Measurements from ENCODE around the gene S100A5. TPM values are rescaled to one million over a fixed set of nuclear protein-coding genes. Genes with fewer than 3 reads are reported as not detected.

S100A5 gene
- total and polyA plus RNA-seq, 2 experiments from 2014 or later, result 0.41 TPM; not detected in 1

GRCh38 chr1:153531638-153532037, 9.1 kb downstream of the S100A5 start:
- Histone ChIP-seq H3K9me2 (ENCODE audit: insufficient read depth) (no peaks in the 10 kb centered on the region), H2AFZ (no peak overlapping the region), H4K20me1 (ENCODE audit: insufficient read depth) (no peaks in the 10 kb centered on the region), H3K4me2 (ENCODE audit: unreplicated experiment) (no peak overlapping the region), H3K27me3 (replicated peaks; ENCODE audit: insufficient read depth) (no peaks in the 10 kb centered on the region), H3K27ac (peak overlapping the region; percentile 97; the same call in 1 of the 2 replicates), H3K4me1 (ENCODE audit: insufficient read depth) (peaks cover 21% of the 10 kb centered on the region), H3K4me3 (no peak overlapping the region), H3K79me2 (ENCODE audit: insufficient read depth) (peaks cover 17% of the 10 kb centered on the region), H3F3A (ENCODE audit: insufficient read depth) (peaks cover 47% of the 10 kb centered on the region), H3K9me3 (ENCODE audit: low read depth) (no peaks in the 10 kb centered on the region), H3K9ac (no peak overlapping the region), H3K36me3 (ENCODE audit: low read depth) (no peaks in the 10 kb centered on the region)
- TF ChIP-seq EZH2phosphoT487 (IDR thresholded peaks at IDR 0.05; ENCODE audit: insufficient read depth, low read depth) (no peak), EZH2 (IDR thresholded peaks at IDR 0.05; ENCODE audit: insufficient read depth, poor library complexity, severe bottlenecking) (no peak)
- WGBS, 2 experiments (ENCODE audit: low coverage in 1 of 2, low lambda C conversion rate in 2 of 2, missing lambda C conversion rate in 2 of 2), result 79 to 80% methylated on average over 3 of the region's 3 CpGs
- in situ Hi-C loops (cut with MboI), result no loop called here
- DNase-seq, result no peak

GRCh38 chr1:153527683-153528040, 13.1 kb downstream of the S100A5 start:
- WGBS, 2 experiments (ENCODE audit: low coverage in 1 of 2, low lambda C conversion rate in 2 of 2, missing lambda C conversion rate in 2 of 2), result 72 to 75% methylated on average over 5 of the region's 5 CpGs
- Histone ChIP-seq H4K20me1 (ENCODE audit: insufficient read depth) (no peaks in the 10 kb centered on the region), H3K9me3 (ENCODE audit: low read depth) (no peaks in the 10 kb centered on the region), H3K4me2 (ENCODE audit: unreplicated experiment) (no peak overlapping the region), H3K9ac (no peak overlapping the region), H3K4me3 (no peak overlapping the region), H3K36me3 (ENCODE audit: low read depth) (no peaks in the 10 kb centered on the region), H3K4me1 (ENCODE audit: insufficient read depth) (peaks cover 17% of the 10 kb centered on the region), H3K27me3 (replicated peaks; ENCODE audit: insufficient read depth) (no peaks in the 10 kb centered on the region), H3K79me2 (ENCODE audit: insufficient read depth) (no peaks in the 10 kb centered on the region), H3K9me2 (ENCODE audit: insufficient read depth) (no peaks in the 10 kb centered on the region), H3F3A (ENCODE audit: insufficient read depth) (peaks cover 46% of the 10 kb centered on the region), H3K27ac (no peak overlapping the region), H2AFZ (no peak overlapping the region)
- TF ChIP-seq EZH2 (IDR thresholded peaks at IDR 0.05; ENCODE audit: insufficient read depth, poor library complexity, severe bottlenecking), result no peak
- TF ChIP-seq EZH2phosphoT487 (IDR thresholded peaks at IDR 0.05; ENCODE audit: insufficient read depth, low read depth), result no peak
- in situ Hi-C loops (cut with MboI), result no loop called here
- no peak for DNase-seq

DNA sequence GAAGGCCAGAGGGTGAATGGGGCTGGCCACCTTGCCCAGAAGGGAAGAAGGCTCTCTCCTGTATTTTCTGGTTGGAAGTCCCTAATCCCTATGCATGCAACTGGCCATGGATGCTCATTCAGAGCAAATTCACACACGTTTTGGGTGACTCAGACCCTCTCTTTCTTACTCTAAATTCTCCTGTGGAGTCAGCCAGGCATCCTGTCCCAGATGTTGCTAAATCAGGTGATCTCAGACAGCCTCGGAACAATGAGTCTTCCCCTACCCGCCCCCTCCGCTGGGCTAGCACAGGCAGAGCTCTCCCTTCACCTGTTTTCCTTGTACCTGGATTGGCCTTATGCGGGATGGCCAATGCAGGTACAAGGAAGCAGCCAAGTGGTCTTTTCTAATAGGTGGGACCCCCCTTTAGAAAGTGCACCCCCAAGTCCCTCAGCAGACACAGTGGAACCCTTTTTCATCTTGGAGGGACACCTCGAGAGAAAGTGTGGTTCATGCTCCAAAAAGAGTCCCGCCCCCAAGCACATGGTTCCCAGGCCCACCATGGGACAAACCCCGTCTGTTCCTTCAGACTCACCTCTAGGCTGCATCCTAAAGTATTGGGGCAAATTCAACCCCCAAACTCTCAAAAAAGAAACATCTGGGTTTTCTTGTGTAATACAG, 13.6 kb downstream of the S100A5 start:
- TF ChIP-seq EZH2phosphoT487 (IDR thresholded peaks at IDR 0.05; ENCODE audit: insufficient read depth, low read depth) (no peak), EZH2 (IDR thresholded peaks at IDR 0.05; ENCODE audit: insufficient read depth, poor library complexity, severe bottlenecking) (no peak)
- Histone ChIP-seq H3K4me1 (ENCODE audit: insufficient read depth) (peaks cover 12% of the 10 kb centered on the region), H3K4me3 (no peak overlapping the region), H3K27ac (no peak overlapping the region), H2AFZ (no peak overlapping the region), H4K20me1 (ENCODE audit: insufficient read depth) (no peaks in the 10 kb centered on the region), H3K27me3 (replicated peaks; ENCODE audit: insufficient read depth) (no peaks in the 10 kb centered on the region), H3K9ac (no peak overlapping the region), H3K36me3 (ENCODE audit: low read depth) (no peaks in the 10 kb centered on the region), H3K9me2 (ENCODE audit: insufficient read depth) (no peaks in the 10 kb centered on the region), H3K9me3 (ENCODE audit: low read depth) (no peaks in the 10 kb centered on the region), H3K79me2 (ENCODE audit: insufficient read depth) (no peaks in the 10 kb centered on the region), H3F3A (ENCODE audit: insufficient read depth) (peaks cover 41% of the 10 kb centered on the region), H3K4me2 (ENCODE audit: unreplicated experiment) (no peak overlapping the region)
- in situ Hi-C loops (cut with MboI), result no loop called here
- WGBS, 2 experiments (ENCODE audit: low coverage in 1 of 2, low lambda C conversion rate in 2 of 2, missing lambda C conversion rate in 2 of 2), result 72 to 75% methylated on average over 8 of the region's 8 CpGs
- DNase-seq, result peak; percentile 56

- Histone ChIP-seq H3K27me3 (replicated peaks; ENCODE audit: insufficient read depth) (no peaks in the 10 kb centered on the region), H3K9me2 (ENCODE audit: insufficient read depth) (no peaks in the 10 kb centered on the region), H3K36me3 (ENCODE audit: low read depth) (no peaks in the 10 kb centered on the region), H3K4me1 (ENCODE audit: insufficient read depth) (peaks cover 9% of the 10 kb centered on the region), H3F3A (ENCODE audit: insufficient read depth) (peaks cover 31% of the 10 kb centered on the region), H3K79me2 (ENCODE audit: insufficient read depth) (no peaks in the 10 kb centered on the region), H3K9me3 (ENCODE audit: low read depth) (no peaks in the 10 kb centered on the region), H4K20me1 (ENCODE audit: insufficient read depth) (no peaks in the 10 kb centered on the region), H3K27ac (no peak overlapping the region), H3K4me3 (no peak overlapping the region), H2AFZ (no peak overlapping the region), H3K9ac (no peak overlapping the region), H3K4me2 (ENCODE audit: unreplicated experiment) (no peak overlapping the region)
- in situ Hi-C loops (cut with MboI), result no loop called here
- DNase-seq, result no peak
- no peak for TF ChIP-seq EZH2 (IDR thresholded peaks at IDR 0.05; ENCODE audit: insufficient read depth, poor library complexity, severe bottlenecking)
- TF ChIP-seq EZH2phosphoT487 (IDR thresholded peaks at IDR 0.05; ENCODE audit: insufficient read depth, low read depth), result no peak
- WGBS, 2 experiments (ENCODE audit: low coverage in 1 of 2, low lambda C conversion rate in 2 of 2, missing lambda C conversion rate in 2 of 2), result 65 to 70% methylated on average over 8 of the region's 8 CpGs
These were observed 14.6 kb downstream of the S100A5 start for GRCh38 chr1:153526132-153526543.

Data from GM23248 (cell line).